Adrenal gland (tissue), 12 donors: ENCODE results near the gene PLXNA4. TPM values are rescaled to one million over a fixed set of nuclear protein-coding genes. Genes with fewer than 3 reads are reported as not detected.

Experiments used
- DNase-seq, 7 donors: peaks; one replicate each; pipeline ENCODE4 v3.0.0-alpha.2; 2019 to 2020
- H3K27ac ChIP-seq, 5 donors: fragments of 200-600 bp; sonication (generic) in 4 of 5; 1 replicate in 3 of 5; 2 replicates in 2 of 5; pipeline versions ENCODE4 v1.5.1 to v1.8.0; 2016 to 2020; ENCODE audit warnings: mild to moderate bottlenecking in 1 of 5
- H3K27me3 ChIP-seq: fragments of 200-600 bp; 2 replicates; pipeline ENCODE4 v1.8.0; 2021
- H3K36me3 ChIP-seq, 2 donors: fragments of 200-600 bp; replicated peaks in 1 of 2; 1 replicate in 1 of 2; 2 replicates in 1 of 2; pipeline versions ENCODE4 v1.5.1 to v1.8.0; 2018 to 2022
- H3K4me1 ChIP-seq, 2 donors: fragments of 200-600 bp; replicated peaks in 1 of 2; 1 replicate in 1 of 2; 2 replicates in 1 of 2; pipeline versions ENCODE4 v1.5.1 to v1.8.0; 2018 to 2021
- H3K4me3 ChIP-seq, 4 donors: fragments of 200-600 bp; sonication (generic) in 3 of 4; one replicate each; pipeline ENCODE4 v1.5.1; 2016 to 2018
- H3K9me3 ChIP-seq, 3 donors: fragments of 200-600 bp; sonication (generic) in 1 of 3; replicated peaks in 1 of 3; 1 replicate in 2 of 3; 2 replicates in 1 of 3; pipeline versions ENCODE4 v1.5.1 to v1.8.0; 2016 to 2021
- CTCF ChIP-seq, 6 experiments: fragments of 450-650 bp in 4 of 6; fragments of 200-600 bp in 2 of 6; sonication (generic) in 1 of 6; IDR thresholded peaks; 1 replicate in 5 of 6; 2 replicates in 1 of 6; pipeline versions ENCODE4 v1.5.1 to v1.8.0; 2016 to 2021; ENCODE audit warnings: antibody characterized with exemption in 6 of 6, mild to moderate bottlenecking in 2 of 6, moderate library complexity in 1 of 6
- POLR2A ChIP-seq, 2 donors: fragments of 450-650 bp; IDR thresholded peaks; one replicate each; pipeline ENCODE4 v1.6.1; 2017; ENCODE audit warnings: antibody characterized with exemption in 2 of 2, mild to moderate bottlenecking in 2 of 2, moderate library complexity in 1 of 2
- WGBS, 4 donors: extraction: QIAGEN DNeasy Blood & Tissue Kit in 2 of 4; methylation state at CpG; one replicate each; pipeline versions ENCODE4 v1.1.5 to v1.1.7; 2013 to 2017; 5-methylcytosine and 5-hydroxymethylcytosine counted together
- intact Hi-C, 2 donors: fragments of 100-400 bp; cut with DNase I; formaldehyde crosslinking; loops; one replicate each; pipeline versions ENCODE4 v1.14.1 to v1.15.0; 2022 to 2023
- polyA plus RNA-seq, 3 donors: library from polyadenylated mRNA; stranded (reverse); fragments of 200-250 nt in 2 of 3; fragments of 350-450 nt in 1 of 3; fragmentation: Illumina TruSeq in 1 of 3; extraction: RNeasy Lipid Tissue Mini Kit (QIAGEN cat#74804) in 1 of 3; gene quantifications; one replicate each; pipeline ENCODE4 v1.2.3, GENCODE V29; 2013 to 2014
- total RNA-seq, 9 donors: library from RNA; depleted of rRNA in 4 of 9; stranded (reverse); fragments of >200 nt in 4 of 9; fragments of 120-200 nt in 1 of 9; fragmentation: NEBNext Ultra II Directional in 1 of 9; extraction: Animal tissue kit (Norgen Biotek cat#: 25700) in 1 of 9; gene quantifications; one replicate each; pipeline versions ENCODE4 v1.1.0 to v1.2.4, GENCODE V29; 2013 to 2023
- donor health status: healthy with polysubstance abuse.
- donor health status: Bipolar disorder and iron deficiency.
- donor health status: DM: yes; HTN: yes; CAD: no.
- donor health status: DM: no; HTN: no; CAD: no.
- donor health status: DM: no; HTN: no; CAD: no.
- donor health status: DM: yes; HTN: yes; CAD: no.

The PLXNA4 gene
- total and polyA plus RNA-seq, 12 donors = 0.99 to 10.7 (median 3.6) TPM

- H3K4me1 ChIP-seq = no peaks in the 10 kb centered on the region
- no peak overlapping the region for H3K4me3 ChIP-seq
- no peak overlapping the region for H3K27ac ChIP-seq
- peaks cover 5% of the 10 kb centered on the region for H3K27me3 ChIP-seq
- WGBS, 4 donors = 22 to 37% (median 29%) methylated on average over 6 of the region's 6 CpGs
- DNase-seq = no peak
- no peaks in the 10 kb centered on the region for H3K36me3 ChIP-seq
- no peak for TF ChIP-seq POLR2A (IDR thresholded peaks at IDR 0.05)
- no peak for TF ChIP-seq CTCF (IDR thresholded peaks at IDR 0.05)
- no peaks in the 10 kb centered on the region for H3K9me3 ChIP-seq
- intact Hi-C loops = no loop called here
Observed at GRCh38 chr7:132262160-132262470, 314.2 kb downstream of the PLXNA4 start.

- Histone ChIP-seq H3K36me3 (no peaks in the 10 kb centered on the region), H3K4me3 (no peak overlapping the region), H3K27ac (no peak overlapping the region), H3K27me3 (peaks cover 5% of the 10 kb centered on the region), H3K9me3 (no peaks in the 10 kb centered on the region), H3K4me1 (no peaks in the 10 kb centered on the region)
- TF ChIP-seq CTCF (IDR thresholded peaks at IDR 0.05) = no peak
- no peak for TF ChIP-seq POLR2A (IDR thresholded peaks at IDR 0.05)
- intact Hi-C loops = no loop called here
- WGBS, 4 donors = 33 to 36% (median 35%) methylated on average over 5 to 10 of the region's 10 CpGs
- no peak for DNase-seq
Observed at GRCh38 chr7:132261327-132262159, 314.7 kb downstream of the PLXNA4 start.

- TF ChIP-seq POLR2A (IDR thresholded peaks at IDR 0.05) (no peak), CTCF (IDR thresholded peaks at IDR 0.05) (no peak)
- Histone ChIP-seq H3K27me3 (peaks cover 5% of the 10 kb centered on the region), H3K4me3 (no peak overlapping the region), H3K9me3 (no peaks in the 10 kb centered on the region), H3K4me1 (no peaks in the 10 kb centered on the region), H3K27ac (no peak overlapping the region), H3K36me3 (no peaks in the 10 kb centered on the region)
- 85 to 96% (median 92%) methylated on average over 7 of the region's 7 CpGs for WGBS, 4 donors
- DNase-seq = no peak
- intact Hi-C loops = no loop called here
Observed at GRCh38 chr7:132258231-132258630, 318.0 kb downstream of the PLXNA4 start.

- TF ChIP-seq POLR2A (IDR thresholded peaks at IDR 0.05) = no peak
- TF ChIP-seq CTCF (IDR thresholded peaks at IDR 0.05) = no peak
- H3K27ac ChIP-seq = no peak overlapping the region
Observed at GRCh38 chr7:132257253-132257652, 319.0 kb downstream of the PLXNA4 start.

More at GRCh38 chr7:132257253-132257652, 319.0 kb downstream of the PLXNA4 start:
- 91 to 100% (median 97%) methylated on average over 1 of the region's 1 CpG for WGBS, 4 donors
- H3K36me3 ChIP-seq = no peaks in the 10 kb centered on the region
- no peaks in the 10 kb centered on the region for H3K4me1 ChIP-seq
- no peaks in the 10 kb centered on the region for H3K27me3 ChIP-seq
- no peak for DNase-seq
- H3K4me3 ChIP-seq = no peak overlapping the region
- intact Hi-C loops = no loop called here
- H3K9me3 ChIP-seq = no peaks in the 10 kb centered on the region
